Caki2 (cell line): ENCODE results near the gene VPS45. TPM values are rescaled to one million over a fixed set of nuclear protein-coding genes. Genes with fewer than 3 reads are reported as not detected.

Source experiments
- DNase-seq: peaks from one replicate; pipeline ENCODE4 v3.0.0-alpha.2; 2015; ENCODE audit warnings: low read depth
- in situ Hi-C: cut with HindIII; loops from 2 replicates; pipeline ENCODE4 v1.10.0; 2016; ENCODE audit warnings: low sequenced_read_pairs, low pct_unique_long_range_greater_than_20kb, mixed read lengths
- total RNA-seq: library from RNA; depleted of rRNA; stranded (reverse); fragments of >200 nt; shearing (Covaris generic); gene quantifications from 2 replicates; pipeline ENCODE4 v1.2.3, GENCODE V29; 2014; ENCODE audit warnings: low replicate concordance

Gene VPS45
- total RNA-seq, 1 experiment from 2014 or later = 15.6 TPM

GRCh38 chr1:150066328-150066727 lies 1.2 kb upstream of the VPS45 start:
- in situ Hi-C loops = loop anchor here (10.0 to 25.0 kb wide), 2 partner anchors 102 to 121 kb away; no protein-coding TSS in a partner anchor
- no peak for DNase-seq

- no peak for DNase-seq
- in situ Hi-C loops = loop anchor here (10.0 to 25.0 kb wide), 2 partner anchors 102 to 120 kb away; no protein-coding TSS in a partner anchor
Measured at GRCh38 chr1:150066838-150067183, 765 bp upstream of the VPS45 start.

DNA sequence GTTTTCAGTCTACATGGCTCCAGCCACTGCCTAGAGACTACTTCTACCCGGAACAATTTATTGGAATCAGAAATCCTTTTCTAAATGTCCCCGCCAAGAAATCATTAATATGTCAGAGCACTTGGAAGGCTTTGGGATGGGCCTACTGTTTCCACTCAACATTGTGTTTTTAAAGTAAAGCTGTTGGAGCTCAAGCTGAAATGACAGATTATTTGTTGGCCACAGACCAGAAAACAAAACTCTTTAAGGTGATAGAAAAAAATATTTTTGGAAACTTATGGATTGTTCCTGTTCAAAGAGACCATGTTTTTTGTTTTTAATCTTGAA lies 496 bp downstream of the VPS45 start:
- no peak for DNase-seq
- in situ Hi-C loops = loop anchor here (10.0 to 25.0 kb wide), 2 partner anchors 103 to 119 kb away; no protein-coding TSS in a partner anchor

GRCh38 chr1:150069923-150070322 lies 2.3 kb downstream of the VPS45 start:
- in situ Hi-C loops = loop anchor here (10.0 to 25.0 kb wide), 2 partner anchors 105 to 117 kb away; no protein-coding TSS in a partner anchor
- DNase-seq = no peak

DNA sequence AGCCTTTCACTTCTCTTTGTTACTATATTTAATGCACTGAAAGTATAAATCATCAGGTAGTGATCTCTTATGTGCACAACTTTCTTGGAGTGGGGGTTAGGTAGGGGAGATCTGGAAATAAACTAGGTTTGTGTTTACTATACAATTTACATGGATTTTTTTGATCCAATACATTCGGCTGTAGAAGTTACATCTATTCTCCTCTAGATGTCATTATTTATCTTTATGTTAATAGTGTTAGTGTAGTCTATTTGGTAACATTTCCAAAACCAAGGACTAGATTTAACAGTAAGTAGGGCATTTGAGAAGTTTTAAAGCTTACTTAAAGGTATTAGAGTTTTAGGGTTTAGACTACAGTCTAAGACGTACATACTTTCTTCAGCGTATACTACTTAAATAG lies 5.4 kb downstream of the VPS45 start:
- in situ Hi-C loops = loop anchor here (25.0 kb wide), 1 partner anchor 114 kb away; no protein-coding TSS in a partner anchor
- peak; percentile 13 for DNase-seq

- no peak for DNase-seq
- in situ Hi-C loops = loop anchor here (25.0 kb wide), 1 partner anchor 114 kb away; no protein-coding TSS in a partner anchor
Measured at GRCh38 chr1:150073516-150073915, 5.9 kb downstream of the VPS45 start.

DNA sequence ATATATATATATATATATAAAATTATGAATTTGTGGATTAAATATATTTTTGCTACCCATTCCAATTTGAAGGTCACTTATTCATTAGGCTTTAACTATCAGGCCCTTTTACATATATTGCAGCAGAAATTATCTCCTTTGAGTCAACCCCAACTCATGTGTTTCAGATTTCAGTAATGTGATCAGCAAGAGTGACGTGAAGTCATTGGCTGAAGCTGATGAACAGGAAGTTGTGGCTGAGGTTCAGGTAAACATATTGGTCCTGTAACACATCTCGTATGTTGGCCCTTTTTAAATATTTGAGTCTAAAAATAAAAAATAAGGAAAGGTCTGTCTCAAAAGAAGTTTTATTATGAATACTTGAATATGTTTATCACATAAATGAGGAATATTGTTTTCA lies 8.5 kb downstream of the VPS45 start:
- in situ Hi-C loops = no loop called here
- no peak for DNase-seq

DNA sequence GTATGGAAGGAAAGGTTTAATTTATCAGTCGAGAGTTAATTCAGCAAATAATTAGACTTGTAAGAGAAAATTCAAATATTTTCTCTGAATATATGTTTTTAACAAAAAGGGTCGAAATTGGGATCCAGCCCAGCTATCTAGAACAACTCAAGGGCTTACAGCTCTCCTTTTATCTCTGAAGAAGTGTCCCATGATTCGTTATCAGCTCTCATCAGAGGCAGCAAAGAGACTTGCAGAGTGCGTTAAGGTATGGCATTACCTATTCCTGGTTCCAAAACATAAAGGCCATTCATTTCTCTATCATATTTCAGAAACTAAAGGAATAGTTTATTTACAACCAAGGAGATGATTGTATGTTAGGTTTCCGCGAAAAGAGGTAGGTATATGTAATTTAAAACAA lies 9.4 kb downstream of the VPS45 start:
- no peak for DNase-seq
- in situ Hi-C loops = no loop called here

GRCh38 chr1:150080784-150081183 lies 13.2 kb downstream of the VPS45 start:
- DNase-seq = no peak
- in situ Hi-C loops = no loop called here

DNA sequence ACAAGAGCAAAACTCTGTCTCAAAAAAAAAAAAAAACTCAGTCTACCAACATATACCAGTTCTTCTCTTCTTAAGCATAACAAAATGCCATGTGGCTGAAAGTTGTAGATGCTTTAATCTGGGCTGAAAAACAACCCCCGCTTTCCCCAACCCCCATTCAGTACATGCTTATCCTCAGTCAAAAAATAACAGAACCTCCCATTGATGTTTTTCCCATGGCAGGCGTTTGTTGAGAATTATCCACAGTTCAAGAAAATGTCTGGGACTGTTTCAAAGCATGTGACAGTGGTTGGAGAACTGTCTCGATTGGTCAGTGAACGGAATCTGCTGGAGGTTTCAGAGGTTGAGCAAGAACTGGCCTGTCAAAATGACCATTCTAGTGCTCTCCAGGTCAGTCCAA lies 14.9 kb downstream of the VPS45 start:
- DNase-seq = no peak
- in situ Hi-C loops = no loop called here

GRCh38 chr1:150083907-150084306 lies 16.3 kb downstream of the VPS45 start:
- in situ Hi-C loops = no loop called here
- no peak for DNase-seq

- in situ Hi-C loops = no loop called here
Measured at GRCh38 chr1:150085406-150085805, 17.8 kb downstream of the VPS45 start.

GRCh38 chr1:150087415-150087814 lies 19.8 kb downstream of the VPS45 start:
- in situ Hi-C loops = no loop called here
- no peak for DNase-seq

More at GRCh38 chr1:150085406-150085805, 17.8 kb downstream of the VPS45 start:
- DNase-seq = no peak

DNA sequence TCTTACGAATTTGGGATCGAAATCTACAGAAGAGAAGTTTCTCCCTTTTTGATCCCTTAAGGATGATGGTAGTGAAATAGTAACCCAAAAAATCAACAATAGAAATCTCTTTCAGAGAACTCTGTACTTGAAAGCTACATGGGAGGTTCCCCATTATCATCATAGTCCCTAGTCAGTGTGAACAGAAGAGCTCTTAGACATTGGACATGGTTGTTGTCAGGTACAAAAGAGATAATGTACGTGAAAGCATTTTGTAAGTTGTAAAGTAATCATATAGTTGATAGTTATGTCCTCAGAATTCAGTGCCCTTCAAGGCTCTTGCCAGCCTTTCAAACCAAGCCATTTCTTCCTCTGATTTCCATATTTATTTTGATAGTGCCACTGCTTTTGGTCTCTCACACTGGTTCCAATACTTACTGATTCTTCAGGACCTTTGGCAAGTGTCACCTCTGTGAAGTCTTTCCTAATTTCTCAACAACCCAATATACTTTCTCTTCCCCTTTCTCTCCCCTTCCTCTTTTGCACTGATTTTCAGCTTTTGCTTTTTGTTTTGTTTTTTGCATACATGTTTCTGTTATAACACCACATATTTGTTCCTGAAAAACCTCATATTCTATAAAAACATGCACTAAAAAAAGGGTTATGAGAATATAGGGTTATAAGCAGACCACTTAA lies 22.4 kb downstream of the VPS45 start:
- no peak for DNase-seq
- in situ Hi-C loops = no loop called here

DNA sequence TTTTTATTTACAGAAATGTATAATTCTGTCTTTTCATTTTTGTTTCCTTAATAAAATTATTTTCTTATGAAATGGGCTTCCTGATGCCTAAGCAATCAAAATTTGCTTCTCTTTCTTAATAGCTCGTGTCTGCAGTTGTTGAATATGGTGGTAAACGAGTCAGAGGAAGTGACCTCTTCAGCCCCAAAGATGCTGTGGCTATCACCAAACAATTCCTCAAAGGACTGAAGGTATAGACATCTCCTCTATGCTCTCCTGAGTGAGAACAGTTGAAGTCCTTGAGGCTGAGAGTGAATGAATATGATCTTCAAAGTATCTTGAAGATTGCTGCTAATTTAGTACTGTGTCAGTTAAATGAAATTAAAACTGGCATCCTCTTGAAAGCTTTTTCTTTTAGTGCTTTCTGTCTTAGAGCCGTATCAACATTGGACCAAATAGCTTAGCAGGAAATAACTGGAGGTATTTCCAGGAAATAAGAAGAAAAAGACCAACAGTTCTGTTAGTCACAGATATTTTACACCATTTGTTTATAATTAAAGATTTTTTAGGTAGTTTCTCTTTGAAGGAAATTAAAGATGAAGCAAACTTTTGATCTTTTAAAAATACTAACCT lies 24.7 kb downstream of the VPS45 start:
- no peak for DNase-seq

GRCh38 chr1:150093805-150094204 lies 26.2 kb downstream of the VPS45 start:
- in situ Hi-C loops = no loop called here

More for the DNA sequence above, 24.7 kb downstream of the VPS45 start:
- in situ Hi-C loops = no loop called here

DNA sequence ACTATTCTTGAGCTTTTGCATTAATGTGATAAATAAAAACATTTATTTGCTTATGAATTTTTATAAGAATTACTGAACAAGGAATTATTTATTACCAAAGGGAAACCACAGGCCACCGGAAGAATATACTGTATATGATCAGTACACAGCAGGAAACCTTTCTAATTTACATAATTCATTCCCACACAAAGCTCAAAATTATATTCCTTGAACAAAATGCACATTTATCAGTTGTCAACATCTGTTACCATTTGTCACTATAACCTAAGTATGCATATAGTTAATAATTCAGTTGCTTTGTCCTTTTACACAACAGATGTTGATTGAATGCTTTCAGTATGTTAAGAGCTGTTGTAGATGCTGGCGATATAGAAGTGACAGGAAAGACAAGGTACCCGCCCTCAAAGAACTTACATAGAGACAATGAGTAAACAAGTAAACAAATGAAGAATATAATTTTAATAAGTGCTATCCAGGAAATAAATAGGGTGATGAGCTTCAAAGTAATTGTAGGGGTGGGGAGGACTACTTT lies 27.2 kb downstream of the VPS45 start:
- in situ Hi-C loops = no loop called here
- DNase-seq = no peak

More at GRCh38 chr1:150093805-150094204, 26.2 kb downstream of the VPS45 start:
- DNase-seq = no peak

GRCh38 chr1:150102986-150103385 lies 35.4 kb downstream of the VPS45 start:
- in situ Hi-C loops = no loop called here

GRCh38 chr1:150106341-150106740 lies 38.8 kb downstream of the VPS45 start:
- DNase-seq = no peak
- in situ Hi-C loops = no loop called here

More at GRCh38 chr1:150102986-150103385, 35.4 kb downstream of the VPS45 start:
- no peak for DNase-seq
